CD4-positive, alpha-beta T cell treated with Interleukin-15 for 4 hours (primary cell): ENCODE measurements around the gene CPSF7.

Source experiments
- DNase-seq: peaks from one replicate; pipeline ENCODE4 v3.0.0-alpha.2; 2020; ENCODE audit warnings: low spot score

Gene CPSF7

DNA sequence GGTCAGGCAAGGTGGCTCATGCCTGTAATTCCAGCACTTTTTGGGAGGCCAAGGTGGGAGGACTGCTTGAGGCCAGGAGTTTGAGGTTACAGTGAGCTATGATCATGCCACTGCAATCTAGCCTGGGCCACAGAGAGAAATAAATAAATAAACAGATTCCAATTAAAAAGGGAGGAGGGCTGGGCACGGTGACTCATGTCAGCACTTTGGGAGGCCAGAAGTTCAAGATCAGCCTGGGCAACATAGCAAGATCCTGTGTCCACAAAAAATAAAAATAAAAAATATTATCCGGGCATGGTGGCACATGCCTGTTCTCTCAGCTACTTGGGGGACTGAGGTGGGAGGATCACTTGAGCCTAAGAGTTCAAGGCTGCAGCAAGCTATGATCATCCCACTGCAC, 75.6 kb downstream of the CPSF7 start:
- DNase-seq = no peak

GRCh38 chr11:61353131-61354067, 76.4 kb downstream of the CPSF7 start:
- no peak for DNase-seq
